Omental fat pad (tissue), 4 donors: Measurements from ENCODE around the gene DOCK4. TPM values are rescaled to one million over a fixed set of nuclear protein-coding genes. Genes with fewer than 3 reads are reported as not detected.
"Not testable (repeated sequence)": the region's sequence is repeated elsewhere in the genome, so short reads cannot be mapped to it uniquely, and the experiment has no call there.

ENCODE experiments used
- ATAC-seq: fragments of 150-250 bp; one replicate; pipeline ENCODE4 v1.9.1; 2016; ENCODE audit warnings: mild to moderate bottlenecking, moderate library complexity; ENCODE audit not compliant: low FRiP score
- DNase-seq: peaks from one replicate; pipeline ENCODE4 v3.0.0-alpha.2; 2019; ENCODE audit warnings: low spot score
- total RNA-seq, 4 donors: library from RNA; depleted of rRNA; stranded (reverse); fragments of >200 nt; gene quantifications; one replicate each; pipeline ENCODE4 v1.1.0, GENCODE V29; 2016
- TF ChIP-seq, protein P1 (sequence below), 3 donors: fragments of 450-650 bp; IDR thresholded peaks; one replicate each; pipeline ENCODE4 v1.5.1; 2016 to 2017; ENCODE audit warnings: antibody characterized with exemption in 3 of 3, mild to moderate bottlenecking in 3 of 3, moderate library complexity in 2 of 3

DOCK4 gene
- total RNA-seq, 4 donors from 2014 or later = 47.5 to 86.9 (median 59.7) TPM

DNA sequence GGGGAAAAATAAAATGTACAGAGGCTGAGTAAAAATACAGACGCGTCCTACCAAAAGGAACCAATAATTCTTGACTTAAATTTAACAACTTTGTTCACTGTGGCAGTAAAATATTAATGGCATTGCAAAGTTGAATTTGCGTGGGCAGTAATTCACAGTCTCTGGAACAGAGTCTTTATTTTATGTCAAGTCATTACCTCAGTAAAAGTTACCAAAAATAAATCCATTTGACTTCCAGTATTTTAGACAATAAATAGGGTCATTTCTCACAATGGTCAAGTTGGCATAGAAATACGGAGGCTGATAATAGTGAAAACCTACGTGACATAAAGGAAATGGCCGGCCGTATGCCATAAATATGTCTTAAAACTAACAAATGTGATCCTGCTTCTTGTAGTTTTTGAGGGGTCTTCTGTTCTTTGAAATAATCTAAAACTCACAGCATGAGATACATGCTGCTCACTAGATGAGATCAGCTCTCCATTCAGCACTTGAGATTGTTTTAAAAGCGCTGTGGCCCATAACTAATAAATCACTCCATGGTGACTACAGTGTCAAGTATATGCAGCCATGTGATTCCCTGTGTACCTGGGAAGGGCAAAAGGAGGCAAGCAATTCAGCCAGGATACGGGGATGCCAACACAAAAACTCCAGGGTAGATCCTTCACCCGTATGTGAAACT, 75.3 kb downstream of the DOCK4 start:
- TF ChIP-seq, protein P1, sequence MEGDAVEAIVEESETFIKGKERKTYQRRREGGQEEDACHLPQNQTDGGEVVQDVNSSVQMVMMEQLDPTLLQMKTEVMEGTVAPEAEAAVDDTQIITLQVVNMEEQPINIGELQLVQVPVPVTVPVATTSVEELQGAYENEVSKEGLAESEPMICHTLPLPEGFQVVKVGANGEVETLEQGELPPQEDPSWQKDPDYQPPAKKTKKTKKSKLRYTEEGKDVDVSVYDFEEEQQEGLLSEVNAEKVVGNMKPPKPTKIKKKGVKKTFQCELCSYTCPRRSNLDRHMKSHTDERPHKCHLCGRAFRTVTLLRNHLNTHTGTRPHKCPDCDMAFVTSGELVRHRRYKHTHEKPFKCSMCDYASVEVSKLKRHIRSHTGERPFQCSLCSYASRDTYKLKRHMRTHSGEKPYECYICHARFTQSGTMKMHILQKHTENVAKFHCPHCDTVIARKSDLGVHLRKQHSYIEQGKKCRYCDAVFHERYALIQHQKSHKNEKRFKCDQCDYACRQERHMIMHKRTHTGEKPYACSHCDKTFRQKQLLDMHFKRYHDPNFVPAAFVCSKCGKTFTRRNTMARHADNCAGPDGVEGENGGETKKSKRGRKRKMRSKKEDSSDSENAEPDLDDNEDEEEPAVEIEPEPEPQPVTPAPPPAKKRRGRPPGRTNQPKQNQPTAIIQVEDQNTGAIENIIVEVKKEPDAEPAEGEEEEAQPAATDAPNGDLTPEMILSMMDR (IDR thresholded peaks at IDR 0.05) = no peak
- DNase-seq (no peak), ATAC-seq (no peak)

DNA sequence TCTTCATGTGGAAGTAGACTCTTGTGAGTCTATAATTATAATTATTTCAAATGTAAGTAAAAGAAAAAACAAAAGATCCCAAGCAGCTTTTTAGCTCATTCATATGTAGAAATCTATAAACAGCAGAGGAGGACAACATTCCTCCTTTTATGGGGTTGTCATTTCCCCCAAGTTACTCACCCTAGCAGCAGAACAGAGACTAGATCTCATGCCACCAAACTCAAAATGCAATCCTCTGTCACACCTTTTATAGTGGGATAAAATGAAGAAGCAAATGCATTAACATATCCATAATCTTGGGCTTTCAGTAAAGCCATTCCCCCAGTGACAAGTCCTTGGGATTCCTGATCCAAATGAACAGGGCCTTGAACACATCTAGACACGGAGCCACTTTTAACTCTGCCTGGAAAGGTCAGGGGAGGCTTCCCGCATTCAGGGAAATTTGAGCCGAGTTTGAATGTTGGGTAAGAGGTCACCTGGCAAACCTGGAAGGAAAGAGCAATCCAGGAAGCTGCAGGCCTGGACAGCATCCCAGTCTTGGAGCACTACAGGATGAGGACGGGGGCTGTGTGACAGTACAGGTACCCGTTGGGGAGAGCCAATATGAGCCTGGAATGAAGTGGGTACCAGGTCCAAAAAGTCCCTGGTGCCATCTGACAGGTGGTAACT, 76.4 kb downstream of the DOCK4 start:
- ATAC-seq (no peak), DNase-seq (no peak)
- TF ChIP-seq, protein P1 (IDR thresholded peaks at IDR 0.05) = no peak

DNA sequence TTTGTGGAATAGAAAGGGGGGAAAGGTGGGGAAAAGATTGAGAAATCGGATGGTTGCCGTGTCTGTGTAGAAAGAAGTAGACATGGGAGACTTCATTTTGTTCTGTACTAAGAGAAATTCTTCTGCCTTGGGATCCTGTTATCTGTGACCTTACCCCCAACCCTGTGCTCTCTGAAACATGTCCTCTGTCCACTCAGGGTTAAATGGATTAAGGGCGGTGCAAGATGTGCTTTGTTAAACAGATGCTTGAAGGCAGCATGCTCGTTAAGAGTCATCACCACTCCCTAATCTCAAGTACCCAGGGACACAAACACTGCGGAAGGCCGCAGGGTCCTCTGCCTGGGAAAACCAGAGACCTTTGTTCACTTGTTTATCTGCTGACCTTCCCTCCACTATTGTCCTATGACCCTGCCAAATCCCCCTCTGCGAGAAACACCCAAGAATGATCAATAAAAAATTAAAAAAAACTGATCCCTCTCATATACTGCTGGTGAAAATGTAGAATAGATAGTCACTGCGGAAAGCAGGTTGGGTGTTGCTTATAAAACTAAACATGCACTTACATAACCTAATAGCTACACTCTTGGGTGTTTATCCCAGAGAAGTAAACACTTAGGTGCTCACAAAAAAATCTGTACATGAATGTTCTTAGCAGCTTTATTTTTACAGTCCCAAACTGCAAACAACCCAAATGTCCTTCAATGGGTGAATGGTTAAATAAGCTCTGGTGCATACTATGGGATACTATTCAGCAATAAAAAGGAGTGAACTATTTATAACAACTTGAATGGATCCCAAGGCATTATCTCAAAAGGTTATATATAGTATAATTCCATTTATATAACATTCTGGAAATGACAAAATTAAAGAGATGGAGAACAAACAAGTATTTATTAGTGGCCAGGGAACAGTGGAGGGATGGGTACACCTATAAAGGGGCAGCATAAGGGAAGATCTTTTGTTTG, 77.5 kb downstream of the DOCK4 start:
- ATAC-seq, DNase-seq: not testable (repeated sequence)

DNA sequence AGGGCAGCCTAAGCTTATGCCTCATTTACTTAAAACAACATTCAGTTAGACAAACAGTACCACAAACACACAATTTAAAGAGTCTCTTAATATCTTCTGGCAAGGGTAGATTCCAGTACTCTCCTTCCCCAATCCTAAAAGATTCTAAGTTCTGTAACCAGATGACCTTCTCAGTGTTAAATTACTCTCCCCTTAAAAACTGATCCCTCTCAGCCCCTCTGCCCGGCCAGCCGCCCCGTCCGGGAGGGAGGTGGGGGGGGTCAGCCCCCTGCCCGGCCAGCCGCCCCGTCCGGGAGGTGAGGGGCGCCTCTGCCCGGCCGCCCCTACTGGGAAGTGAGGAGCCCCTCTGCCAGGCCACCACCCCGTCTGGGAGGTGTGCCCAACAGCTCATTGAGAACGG, 78.2 kb downstream of the DOCK4 start:
- DNase-seq, ATAC-seq: not testable (repeated sequence)

DNA sequence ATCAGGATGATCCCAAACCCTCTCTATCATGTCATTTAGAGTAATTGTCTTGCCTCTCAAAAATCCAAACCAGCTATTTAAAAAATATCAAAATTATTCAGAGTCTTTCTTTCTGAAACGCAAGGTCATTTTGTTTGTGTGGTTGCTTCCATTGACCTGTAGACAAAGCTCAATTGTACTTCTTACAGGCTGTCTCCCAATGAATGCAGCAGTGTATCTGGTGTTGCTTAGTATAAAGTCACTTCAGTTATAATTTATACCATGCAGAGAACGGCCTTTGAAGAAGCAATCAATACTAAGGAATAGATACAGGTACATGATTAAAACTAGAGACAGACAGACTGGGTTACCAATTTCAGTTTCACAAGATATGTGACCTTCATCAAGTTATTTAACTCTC, 80.9 kb downstream of the DOCK4 start:
- DNase-seq (no peak), ATAC-seq (no peak)
- TF ChIP-seq, protein P1 (IDR thresholded peaks at IDR 0.05) = no peak

DNA sequence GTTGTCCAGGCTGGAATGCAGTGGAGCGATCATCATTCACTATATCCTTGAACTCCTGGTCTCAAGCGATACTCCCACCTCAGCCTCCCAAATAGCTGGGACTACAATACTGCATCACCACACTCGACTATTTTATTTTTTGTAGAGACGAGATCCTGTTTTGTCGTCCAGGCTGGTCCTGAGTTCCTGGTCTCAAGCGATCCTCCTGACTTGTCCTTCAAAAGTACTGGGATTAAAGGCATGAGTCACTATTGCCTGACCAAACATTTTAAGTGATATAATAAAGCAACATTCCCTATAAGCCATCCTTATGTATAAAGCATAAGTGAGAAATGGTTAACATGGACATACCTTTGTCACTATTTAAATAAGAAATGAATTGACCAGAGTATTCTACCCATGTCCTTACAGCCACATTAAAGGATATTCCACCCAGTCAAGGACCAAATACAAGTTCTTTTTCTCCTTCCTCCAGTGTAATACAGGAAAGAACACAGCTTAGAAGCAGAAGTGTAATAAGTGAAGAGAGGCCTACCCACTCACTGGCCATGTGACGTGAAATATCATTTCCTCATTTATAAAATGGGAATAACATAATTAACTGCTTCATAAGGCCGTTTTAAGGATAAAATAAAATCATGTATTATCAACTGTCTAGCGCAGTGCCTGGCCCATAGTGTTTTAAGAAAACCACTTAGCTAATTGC, 82.0 kb downstream of the DOCK4 start:
- ATAC-seq (no peak), DNase-seq (no peak)
- TF ChIP-seq, protein P1 (IDR thresholded peaks at IDR 0.05) = no peak

DNA sequence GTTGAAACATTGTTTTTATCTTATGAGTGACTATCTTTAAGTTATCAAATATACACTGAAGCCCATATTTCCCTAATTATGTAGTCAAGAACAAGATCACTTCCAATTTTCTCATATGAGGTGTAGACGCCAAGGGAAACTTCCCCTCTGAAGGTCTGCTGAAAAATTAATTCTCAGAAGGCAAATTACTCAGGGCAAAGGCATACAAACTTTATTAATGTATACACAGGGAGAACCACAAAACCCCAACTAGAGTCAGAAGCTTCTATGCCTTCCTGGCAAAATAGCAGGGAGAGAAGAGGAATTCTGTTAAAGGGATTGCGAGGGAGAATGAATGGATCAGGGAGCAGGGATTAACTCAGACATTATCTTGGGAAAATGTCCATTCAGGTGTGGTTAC, 83.4 kb downstream of the DOCK4 start:
- TF ChIP-seq, protein P1 (IDR thresholded peaks at IDR 0.05) = no peak
- DNase-seq (no peak), ATAC-seq (no peak)
